ENCODE results near the gene TPCN2.

TPCN2 gene

DNA sequence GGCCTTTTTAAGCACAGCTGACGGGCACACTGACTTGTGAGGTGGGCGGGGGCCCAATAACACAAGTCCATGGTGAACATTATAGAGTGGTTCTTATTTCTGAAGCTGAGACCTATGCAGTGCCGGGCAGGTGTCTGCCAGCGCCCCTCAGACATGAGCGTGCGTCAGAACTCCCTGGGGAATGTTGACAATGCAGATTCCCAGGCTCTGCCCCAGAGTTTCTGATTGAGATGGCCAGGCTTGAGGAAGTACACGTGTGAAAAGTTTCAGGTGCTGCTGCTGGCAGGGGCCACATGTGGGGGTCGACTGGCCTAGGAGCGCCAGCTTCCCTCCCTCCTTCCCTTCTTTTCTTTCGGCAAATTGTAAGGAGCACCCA lies 46.2 kb downstream of the TPCN2 start:
- no peak for DNase-seq (ENCODE audit: low read depth)

DNA sequence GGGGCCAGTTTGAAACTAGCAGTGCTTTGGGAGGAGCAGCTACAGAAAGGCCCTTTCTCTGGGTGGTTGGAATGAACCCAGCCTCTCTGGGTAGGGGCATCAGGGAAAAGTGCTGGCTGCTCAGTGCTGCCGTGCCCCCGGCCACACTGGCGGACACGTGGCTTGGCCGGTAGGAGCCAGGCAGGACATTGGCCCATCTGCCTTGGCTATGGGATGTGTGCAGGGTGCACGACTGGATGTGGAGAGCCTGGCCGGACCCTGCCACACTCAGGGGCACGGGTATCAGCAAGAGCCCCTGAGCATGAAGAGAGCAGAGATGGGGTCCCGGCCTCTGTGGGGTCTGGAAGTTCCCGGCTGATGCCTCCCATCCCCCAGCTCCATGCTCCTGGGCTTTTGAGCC lies 46.6 kb downstream of the TPCN2 start:
- no peak for DNase-seq (ENCODE audit: low read depth)

DNA sequence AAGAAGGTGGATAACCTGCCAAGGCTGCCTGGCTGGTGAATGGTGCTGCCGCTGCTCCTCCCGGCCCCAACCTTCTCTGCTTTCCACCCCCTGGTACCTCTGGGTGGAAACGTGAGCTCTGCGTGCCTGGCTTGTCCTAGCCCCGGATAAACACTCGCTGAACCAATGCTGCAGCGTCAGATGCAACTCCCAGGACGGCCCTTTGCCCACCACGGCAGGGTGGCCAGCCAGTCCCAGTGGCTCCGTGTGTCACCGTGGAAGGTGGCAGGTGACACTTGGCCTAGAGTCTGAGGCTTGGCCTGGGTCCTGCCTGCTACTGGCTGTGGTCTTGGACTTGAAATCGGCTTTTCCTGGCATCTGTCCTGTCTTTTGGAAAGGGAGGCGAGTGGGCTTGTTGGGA lies 47.7 kb downstream of the TPCN2 start:
- DNase-seq (ENCODE audit: low read depth), result no peak

DNA sequence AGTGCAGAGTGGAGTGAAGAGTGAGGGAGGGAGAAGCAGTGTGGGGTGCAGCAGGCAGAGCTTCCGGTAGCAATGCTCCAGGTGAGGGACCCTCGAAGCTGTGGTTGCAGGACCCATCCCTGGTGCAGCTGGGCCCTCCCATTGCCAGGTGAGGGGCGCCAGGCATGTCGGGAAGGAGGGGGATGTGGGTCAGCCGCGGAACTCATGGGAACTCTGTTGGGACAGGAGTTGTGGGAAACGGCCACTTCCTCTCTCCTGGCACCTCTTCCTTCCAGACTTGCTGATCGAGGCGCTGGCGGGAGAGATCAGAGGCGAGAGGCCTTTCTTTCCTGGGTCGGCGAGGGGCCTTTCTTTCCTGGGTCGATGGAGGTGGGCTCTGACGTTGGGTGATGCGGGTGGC lies 48.5 kb downstream of the TPCN2 start:
- DNase-seq (ENCODE audit: low read depth), result no peak

DNA sequence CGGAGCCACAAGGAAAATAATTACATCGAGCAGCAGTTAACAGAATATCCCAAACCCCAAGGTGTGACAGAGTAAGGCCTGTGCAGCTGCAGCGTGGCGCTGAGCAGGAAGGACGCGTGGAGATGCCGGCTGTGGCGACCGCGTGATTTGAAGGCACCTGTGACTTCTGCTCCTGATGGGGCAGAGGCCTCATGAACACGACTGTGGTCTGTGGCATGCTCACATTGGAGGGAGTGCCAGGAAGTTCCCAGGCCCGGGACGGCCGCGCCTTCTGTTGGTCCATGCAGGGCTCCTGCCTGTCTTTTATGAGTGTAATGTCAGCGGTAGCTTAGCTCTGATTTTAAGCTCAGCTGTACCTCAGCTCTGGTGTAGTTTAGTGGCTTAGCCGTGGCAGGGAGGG lies 50.4 kb downstream of the TPCN2 start:
- no peak for DNase-seq (ENCODE audit: low read depth)

DNA sequence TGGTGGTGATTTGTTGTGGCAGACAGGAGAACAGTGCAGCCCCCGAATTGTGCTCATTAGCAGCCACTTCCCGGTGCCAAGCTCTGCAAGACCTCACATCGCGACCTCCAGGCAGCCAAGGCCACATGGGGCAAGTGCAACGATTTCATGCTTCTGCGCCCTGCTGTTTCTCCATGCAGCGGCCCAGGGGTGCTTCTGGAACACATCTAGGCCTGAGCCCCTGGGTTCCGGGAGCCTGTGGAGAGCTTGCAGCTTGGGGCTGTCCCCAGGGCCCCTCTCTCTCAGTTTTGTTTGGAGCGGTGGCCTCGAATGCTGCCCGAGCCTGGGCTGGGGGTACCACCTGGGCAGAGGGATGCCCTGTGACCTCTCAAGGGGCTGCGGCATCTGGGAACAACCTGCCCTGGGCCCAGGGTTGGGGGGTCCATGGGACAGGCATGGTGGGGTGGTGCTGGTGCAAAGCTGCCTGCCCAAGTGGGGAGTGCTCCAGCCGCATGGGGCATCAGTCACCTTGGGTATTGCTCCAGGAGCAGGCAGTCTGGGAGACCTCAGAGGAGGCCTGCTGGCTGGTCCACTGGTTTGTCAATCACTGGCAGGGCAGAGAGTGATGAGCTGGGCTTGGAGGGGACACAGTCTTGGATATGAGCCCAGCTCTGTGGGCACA lies 51.9 kb downstream of the TPCN2 start:
- DNase-seq (ENCODE audit: low read depth), result no peak

DNA sequence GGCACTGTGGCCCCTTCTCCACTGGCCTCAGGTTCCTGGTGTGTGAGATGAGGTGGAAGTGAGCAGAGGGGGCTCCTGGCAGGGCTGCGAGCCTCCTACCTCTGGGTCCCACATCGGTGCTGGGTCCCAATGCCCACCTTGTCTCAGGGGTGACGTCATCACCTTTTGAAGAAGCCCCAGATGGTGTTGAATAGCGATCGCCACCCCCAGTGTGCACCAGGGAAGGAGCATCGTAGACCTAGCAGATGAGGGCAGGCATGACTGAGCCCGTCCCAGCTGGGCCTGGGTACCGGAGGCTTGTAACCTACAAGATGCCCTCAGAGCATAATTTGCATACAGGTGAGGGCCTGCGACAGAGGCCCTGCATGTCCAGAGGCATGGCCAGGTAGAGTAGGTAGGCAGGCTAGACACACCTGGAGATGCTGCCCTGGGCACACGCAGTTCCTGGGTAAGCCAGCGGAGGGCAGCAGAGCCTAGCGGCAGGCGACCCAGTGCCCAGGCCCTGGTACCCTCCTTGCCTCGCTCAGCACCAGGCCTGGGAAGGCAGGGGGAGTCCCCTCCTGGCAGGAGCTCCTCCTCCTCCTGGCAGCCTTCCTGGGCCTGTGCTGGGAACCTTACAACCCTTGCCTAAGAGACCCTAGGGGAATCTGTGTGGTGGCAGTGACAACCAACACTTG lies 52.5 kb downstream of the TPCN2 start:
- DNase-seq (ENCODE audit: low read depth), result peak; percentile 50

DNA sequence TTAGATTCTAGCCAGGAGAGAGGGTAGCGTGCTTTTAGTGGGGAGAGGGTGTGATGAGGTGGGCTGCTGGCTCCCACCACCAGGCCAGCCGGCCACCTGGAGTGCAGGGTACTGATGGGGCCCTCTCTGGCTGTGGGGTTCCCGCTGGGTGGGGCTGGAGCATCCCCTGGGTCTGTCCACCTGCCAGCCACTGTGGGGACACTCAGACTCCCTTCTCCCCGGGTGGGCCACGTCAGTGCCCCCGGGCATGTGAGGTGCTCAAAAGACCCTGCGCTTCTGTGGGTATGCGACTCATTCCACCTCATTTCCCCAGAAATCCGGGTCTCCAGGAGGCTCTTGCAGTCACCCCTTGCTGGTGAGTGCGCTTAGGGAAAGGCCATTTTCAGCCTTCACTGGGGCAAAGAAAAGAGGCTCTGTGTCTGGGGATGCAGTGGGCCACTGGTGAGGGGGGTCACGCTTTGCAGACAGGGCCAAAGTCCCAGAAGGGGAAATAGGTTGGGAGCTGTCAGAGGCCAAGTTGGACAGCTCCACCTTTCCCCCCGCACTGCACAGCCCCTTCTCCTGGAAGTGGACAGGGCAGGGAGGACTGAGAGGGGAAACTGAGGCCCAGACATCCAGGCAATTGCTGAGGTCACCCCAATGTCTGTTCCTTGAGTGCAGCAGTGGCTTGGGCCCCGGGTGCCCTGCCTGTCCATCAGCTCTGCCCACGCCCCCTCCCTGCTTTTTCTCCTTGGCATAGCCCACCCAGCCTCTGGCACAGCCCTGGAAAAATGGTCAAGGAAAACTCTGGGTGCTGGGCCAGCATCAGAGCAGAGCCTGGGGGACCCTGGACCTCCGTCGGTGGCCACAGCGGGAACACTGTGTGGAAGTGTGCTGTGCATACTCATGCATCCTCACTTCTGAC lies 53.3 kb downstream of the TPCN2 start:
- no peak for DNase-seq (ENCODE audit: low read depth)

DNA sequence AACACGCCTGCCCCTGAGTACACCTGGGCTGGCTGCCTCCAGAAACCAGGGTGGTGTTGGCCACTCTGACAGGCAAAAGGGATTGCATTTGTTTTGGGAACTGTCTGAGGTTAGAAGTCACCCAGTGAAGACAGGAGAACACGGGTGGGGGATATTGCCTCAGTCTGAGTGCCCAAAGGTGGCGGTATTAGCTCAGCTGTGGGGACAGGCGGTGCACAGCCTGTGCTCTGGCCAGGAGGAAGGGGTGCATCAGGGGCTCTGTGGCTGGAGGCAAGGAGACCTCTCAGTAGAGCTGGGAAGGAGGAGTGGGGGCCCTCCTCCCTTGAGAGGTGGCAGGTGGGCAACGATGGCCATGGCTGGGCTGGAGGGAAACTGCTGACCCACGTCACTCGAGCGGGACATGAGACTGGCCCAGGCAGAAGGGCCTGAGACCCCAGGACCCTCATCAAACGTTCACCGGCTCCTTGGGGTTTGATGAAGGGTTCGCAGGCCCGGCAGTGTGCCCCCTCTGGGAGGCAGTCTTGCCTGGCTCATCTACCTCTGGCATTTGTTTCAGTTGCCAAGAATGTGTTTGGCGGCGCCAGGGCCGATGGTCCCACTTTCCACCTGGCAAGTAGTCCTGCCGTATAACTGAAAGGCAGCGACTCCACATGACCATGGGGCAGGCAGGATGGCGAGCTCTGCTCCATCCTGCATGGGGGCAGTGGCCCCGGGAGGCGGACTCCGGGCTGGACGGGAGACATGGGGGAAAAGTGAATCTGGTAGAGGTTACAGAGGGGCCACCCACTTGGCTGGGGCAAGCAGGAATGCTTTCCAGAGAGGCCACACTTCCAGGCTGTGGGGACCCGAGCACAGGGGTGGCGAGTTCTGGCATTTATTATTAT lies 54.2 kb downstream of the TPCN2 start:
- DNase-seq (ENCODE audit: low read depth), result no peak

DNA sequence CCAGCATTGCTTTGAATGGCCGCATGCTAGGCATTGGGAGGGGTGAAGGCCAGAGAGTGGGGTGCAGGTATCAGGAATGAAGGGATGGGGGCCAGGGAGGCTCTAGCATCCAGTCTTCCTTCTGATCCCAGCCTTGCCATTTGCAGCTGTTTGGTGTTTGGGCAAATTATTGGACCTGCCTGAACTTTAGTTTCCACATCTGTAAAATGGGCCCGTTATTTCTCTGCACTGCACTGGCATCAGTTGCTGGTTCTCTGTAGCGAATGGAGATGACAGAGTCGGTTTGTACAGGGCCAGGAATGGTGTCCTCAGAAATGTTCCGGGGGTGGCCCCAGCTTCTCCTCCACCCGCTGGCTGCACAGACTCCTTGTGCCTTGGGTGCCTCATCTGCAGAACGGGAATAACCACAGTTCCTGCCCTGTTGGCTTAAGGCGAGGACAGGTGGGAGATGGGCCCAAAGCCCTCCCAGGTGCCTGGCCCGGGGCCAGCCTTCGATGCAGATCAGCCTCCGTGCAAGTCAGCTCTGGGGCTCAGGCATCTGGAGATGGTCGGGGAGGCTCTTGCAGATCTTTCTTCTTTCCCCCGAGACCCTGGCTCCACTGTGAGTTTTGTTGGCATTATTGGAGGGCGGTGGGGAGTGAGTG lies 55.6 kb downstream of the TPCN2 start:
- DNase-seq (ENCODE audit: low read depth), result no peak

DNA sequence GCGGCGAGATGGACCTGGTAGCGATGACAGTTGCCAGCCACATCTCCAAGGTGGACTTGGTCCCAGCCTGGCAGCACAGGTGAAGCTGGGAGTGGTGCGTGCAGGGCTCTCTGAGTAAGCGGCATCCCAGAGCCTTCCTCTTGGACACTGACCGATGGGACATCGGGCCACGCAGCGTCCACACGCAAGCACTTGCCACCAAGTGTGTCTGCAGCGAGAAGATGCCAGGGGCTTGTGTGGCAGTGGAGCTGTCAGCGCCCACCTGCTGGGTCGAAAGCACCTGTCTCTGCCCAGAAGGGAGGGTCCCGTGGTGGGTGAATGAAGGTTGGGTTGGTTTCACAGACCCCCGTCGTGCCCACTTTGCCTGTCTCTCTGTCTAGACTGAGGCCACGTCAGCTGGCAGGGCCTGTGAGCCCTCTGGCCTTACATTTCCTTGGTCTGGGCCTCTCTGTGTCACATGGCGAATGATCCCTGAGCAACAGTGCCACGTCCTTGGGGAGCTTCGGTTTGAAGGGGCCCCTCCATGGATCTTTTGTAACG lies 56.2 kb downstream of the TPCN2 start:
- DNase-seq (ENCODE audit: low read depth), result no peak

DNA sequence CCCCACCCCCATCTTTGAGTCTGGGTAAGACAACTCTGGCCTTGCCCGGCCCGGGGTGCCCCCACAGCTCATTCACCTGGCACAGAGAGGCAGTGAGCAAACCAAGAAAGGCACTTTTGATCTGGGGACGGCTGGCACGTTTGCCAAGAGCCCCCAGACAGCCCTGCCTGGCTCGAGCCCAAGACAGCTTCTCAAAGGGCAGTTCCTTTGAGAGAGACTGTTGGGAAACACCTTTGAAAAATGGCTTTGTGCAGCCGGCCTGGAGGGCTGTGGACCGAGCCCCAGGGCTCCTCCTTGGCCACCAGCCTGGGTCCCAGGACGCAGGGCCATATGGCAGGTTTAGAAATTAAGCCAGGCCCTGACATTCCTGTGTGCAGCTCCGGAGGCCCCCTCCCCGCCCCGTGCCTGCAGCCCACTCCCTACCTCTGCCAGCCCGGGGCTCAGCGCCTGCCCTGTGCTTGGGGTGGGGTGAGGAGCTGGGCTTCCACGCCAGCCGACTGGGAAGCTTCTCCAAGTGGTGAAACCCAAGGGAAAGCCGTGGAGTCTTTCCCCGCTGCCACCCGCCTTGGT lies 56.8 kb downstream of the TPCN2 start:
- no peak for DNase-seq (ENCODE audit: low read depth)

DNA sequence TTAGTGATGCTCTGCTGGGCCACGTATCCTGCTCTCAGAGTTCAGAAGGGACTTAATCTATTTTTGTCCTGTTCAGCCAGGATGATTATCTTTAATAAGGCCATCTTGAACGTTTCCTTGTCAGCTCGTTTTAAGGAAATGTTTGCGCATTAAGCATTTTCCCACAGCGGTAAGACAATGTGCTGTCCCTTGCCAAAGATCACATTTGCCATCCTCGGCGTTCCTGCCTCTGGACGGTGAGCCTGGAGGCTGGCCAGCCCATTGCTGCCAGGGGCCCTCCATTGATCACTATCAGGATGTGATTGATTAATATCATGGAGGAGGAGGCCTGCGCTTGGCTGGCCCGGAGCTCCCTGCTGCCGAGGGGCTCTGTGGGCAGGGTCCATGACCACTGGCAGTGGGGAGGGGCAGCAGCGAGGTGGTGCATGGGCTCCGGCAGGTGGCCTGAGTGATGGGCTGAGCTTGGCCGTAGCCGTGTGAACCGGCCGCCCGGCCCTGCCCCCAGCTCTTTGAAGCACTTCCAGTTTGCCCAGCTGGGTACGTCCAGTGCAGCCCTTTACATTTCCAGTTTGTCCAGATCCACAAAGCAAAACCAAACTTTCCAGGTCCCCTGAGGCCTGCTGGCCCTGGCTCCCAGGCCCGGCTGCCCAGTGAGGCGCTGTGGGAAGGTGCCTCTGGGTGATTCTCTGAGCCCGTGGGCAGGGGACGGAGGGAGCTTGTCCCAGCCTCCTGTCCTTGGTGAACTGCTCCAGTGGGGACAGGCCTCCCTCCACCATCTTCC lies 57.5 kb downstream of the TPCN2 start:
- no peak for DNase-seq (ENCODE audit: low read depth)

DNA sequence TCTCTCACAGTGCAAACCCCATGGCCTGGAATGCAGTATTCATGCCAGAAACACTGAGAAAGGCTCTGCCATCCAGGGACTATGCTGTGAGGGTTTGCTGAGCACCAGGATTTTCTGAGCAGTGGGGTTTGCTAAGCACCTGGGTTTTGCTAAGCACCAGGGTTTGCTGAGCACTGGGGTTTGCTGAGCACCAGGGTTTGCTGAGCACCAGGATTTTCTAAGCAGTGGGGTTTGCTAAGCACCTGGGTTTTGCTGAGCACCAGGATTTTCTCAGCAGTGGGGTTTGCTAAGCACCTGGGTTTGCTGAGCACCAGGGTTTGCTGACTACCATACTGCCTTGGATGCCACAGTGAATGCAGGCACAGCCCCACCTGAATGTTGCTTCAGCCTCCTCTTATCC lies 58.7 kb downstream of the TPCN2 start:
- DNase-seq (ENCODE audit: low read depth), result no peak

DNA sequence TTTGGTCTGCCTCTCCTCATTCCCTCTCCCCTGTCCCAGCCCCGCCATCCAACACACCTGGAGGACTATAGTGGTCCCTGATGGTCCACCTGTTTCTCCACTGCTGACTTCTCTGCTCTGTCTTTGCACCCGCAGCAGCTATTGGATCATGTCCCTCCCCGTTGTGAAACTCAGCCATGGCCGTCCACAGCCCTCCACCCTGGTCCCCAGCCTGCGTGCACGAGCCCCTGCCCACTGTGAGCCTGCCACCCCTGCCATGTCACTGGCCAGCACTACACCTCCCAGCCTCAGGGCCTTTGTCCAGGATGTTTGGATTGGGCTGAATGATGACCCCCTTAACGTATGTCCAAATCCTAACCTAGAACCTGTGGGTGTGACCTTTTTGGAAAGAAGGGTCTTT lies 59.3 kb downstream of the TPCN2 start:
- DNase-seq (ENCODE audit: low read depth), result no peak

DNA sequence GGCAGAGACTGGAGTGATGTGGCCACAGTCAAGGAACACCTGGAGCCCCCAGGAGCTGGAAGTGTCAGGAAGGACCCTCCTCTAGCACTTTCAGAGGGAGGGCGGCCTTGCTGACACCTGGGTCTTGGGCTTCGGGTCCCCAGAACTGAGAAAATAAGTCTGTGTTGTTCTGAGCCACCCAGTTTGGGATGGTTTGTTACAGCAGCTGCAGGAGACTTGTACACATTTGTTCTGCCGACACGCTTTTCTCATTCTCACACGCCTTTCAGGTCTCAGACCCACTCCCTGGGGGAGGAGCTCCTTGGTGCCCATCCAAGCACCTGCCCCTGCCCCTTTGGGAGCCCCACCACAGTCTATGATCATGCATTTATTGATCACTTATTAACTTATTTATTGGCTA lies 59.8 kb downstream of the TPCN2 start:
- no peak for DNase-seq (ENCODE audit: low read depth)

DNA sequence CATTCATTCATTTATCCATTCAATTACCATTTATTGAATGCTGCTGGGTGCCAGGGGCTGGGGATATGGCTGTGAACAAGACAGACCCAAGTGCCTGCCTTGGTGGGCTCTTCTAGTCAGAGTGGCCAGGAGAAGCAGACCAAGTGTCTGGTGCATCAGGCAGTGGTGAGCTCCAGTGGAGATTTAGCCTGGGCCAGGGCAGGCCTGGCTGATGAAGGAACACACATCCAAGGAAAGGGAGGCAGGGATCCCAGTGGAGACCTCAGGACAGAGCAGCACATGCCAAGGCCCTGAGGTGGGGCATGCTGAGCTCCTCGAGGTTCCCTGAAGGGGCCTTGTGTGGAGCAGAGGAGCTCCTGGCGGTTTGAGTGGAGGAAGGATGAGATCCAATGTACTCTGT lies 60.4 kb downstream of the TPCN2 start:
- DNase-seq (ENCODE audit: low read depth), result no peak

DNA sequence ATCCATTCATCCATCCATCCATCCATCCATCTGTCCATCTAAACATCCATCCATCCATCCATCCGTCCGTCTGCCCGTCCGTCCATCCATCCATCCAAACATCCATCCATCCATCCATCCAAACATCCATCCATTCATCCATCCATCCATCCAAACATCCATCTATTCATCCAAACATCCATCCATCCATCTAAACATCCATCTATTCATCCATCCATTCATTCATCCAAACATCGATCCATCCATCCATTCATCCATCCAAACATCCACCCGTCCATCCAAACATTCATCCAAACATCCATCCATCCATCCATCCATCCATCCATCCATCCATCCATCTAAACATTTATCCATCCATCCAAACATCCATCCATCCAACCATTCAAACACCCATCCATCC lies 61.7 kb downstream of the TPCN2 start:
- no peak for DNase-seq (ENCODE audit: low read depth)

DNA sequence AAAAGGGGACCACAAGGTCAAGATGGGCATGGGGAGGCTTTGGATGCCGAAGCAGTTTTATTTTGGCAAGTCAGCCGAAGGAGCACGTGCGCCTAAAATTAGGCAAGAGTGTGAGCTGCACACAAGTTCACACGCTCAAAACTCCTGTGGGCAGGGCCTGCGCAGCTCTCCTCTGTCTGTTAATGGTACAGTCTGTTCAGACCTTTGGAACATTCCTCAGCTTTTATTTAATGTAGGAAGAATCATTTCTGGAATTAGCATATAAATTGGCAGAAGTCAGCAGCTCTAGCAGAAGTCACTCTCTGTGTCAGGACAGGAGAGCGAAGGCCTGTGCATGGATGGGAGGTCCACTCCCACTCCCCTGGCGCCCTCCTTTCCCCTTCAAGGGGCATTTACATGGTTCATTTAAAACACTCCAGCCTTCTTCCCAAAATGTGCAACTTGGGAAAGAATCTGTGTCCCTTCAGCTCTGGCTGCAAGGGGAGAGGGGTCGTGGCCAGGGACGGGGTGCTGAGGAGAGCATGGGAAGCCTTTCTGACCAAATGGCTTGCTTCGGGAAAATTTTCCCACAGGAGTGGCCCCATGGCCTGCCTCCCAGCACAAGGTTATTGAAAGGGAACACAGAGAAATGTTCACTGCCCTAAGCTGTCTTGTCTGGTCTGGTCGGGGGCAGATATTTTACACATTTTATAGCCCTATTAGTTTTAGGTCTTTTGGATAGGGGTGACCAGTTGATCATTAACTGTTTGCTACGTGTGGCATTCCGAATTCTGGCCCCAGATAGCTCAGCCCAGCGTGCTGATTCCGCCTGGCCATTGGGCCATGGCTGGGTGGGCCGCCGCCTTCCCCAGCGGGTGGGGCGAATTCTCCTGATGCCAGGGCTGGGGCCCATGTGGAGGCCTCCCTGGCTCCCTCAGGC lies 63.2 kb downstream of the TPCN2 start:
- DNase-seq (ENCODE audit: low read depth), result no peak

Measured in stimulated activated CD8-positive, alpha-beta memory T cell treated with anti-CD3 and anti-CD28 coated beads, Interleukin-7, amount 100 ng/mL, for 24 hours (primary cell).